ENCODE measurements around the gene SNX11. TPM values are rescaled to one million over a fixed set of nuclear protein-coding genes. Genes with fewer than 3 reads are reported as not detected.

SNX11 gene
- total RNA-seq, 1 donor from 2014 or later: 34.9 TPM

DNA sequence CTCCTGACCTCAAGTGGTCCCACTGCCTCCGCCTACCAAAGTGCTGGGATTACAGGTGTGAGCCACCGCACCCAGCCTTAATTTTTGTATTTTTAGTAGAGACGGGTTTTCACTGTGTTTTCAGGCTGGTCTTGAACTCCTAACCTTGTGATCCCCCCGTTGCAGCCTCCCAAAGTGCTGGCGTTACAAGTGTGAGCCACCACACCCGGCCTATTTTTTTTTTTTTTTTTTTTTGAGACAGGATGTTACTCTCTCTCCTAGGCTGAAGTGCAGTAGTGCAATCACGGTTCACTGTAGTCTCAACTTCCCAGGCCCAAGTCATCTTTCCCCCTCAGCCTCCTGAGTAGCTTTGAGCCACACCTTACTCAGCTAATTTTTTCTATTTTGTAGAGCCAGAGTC lies 3.1 kb upstream of the SNX11 start:
- H3K4me1 Mint-ChIP-seq: peaks cover 45% of the 10 kb centered on the region

DNA sequence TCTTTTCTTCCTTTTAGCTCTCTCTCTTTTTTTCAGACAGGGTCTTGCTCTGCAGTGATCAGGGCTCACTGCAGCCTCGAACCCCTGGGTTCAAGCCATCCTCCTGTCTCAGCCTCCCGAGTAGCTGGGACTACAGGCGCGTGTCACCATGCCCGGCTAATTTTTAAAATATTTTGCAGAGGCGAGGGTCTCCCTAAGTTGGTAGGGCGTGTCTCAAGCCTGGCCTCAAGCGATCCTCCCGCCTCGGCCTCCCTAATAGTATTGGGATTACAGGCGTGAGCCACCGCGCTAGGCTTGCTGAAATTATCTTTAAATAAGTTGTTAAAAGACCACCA lies 797 bp upstream of the SNX11 start:
- intact Hi-C loops (cut with micrococcal nuclease): loop anchor here (10.0 kb wide), 3 partner anchors 162 to 788 kb away; partner anchors contain the start of genes ATP5MC1, HOXB3, HOXB5 and PNPO
- no peak for DNase-seq
- Mint-ChIP-seq H3K9me3 (no peaks in the 10 kb centered on the region), H3K27ac (peak overlapping the region; percentile 95), H3K4me1 (peaks cover 48% of the 10 kb centered on the region), H3K4me3 (peak overlapping the region; percentile 98), H3K36me3 (ENCODE audit: low read depth) (peaks cover 8% of the 10 kb centered on the region), H3K27me3 (no peaks in the 10 kb centered on the region)

More for the DNA sequence above, 3.1 kb upstream of the SNX11 start:
- H3K9me3 Mint-ChIP-seq: no peaks in the 10 kb centered on the region
- intact Hi-C loops (cut with micrococcal nuclease): loop anchor here (10.0 kb wide), 3 partner anchors 160 to 790 kb away; partner anchors contain the start of genes ATP5MC1, HOXB3, HOXB5 and PNPO
- no peaks in the 10 kb centered on the region for H3K27me3 Mint-ChIP-seq
- no peak for DNase-seq
- H3K36me3 Mint-ChIP-seq (ENCODE audit: low read depth): peaks cover 10% of the 10 kb centered on the region
- H3K27ac Mint-ChIP-seq: no peak overlapping the region
- peak overlapping the region; percentile 19 for H3K4me3 Mint-ChIP-seq

GRCh38 chr17:48110761-48111160 lies 3.2 kb downstream of the SNX11 start:
- intact Hi-C loops (cut with micrococcal nuclease): no loop called here
- H3K4me3 Mint-ChIP-seq: no peak overlapping the region
- no peaks in the 10 kb centered on the region for H3K9me3 Mint-ChIP-seq
- H3K4me1 Mint-ChIP-seq: peaks cover 48% of the 10 kb centered on the region
- DNase-seq: no peak
- H3K27ac Mint-ChIP-seq: peak overlapping the region; percentile 14
- H3K36me3 Mint-ChIP-seq (ENCODE audit: low read depth): peaks cover 23% of the 10 kb centered on the region
- H3K27me3 Mint-ChIP-seq: no peaks in the 10 kb centered on the region

- intact Hi-C loops (cut with micrococcal nuclease): no loop called here
- Mint-ChIP-seq H3K4me3 (peak overlapping the region; percentile 35), H3K36me3 (ENCODE audit: low read depth) (peaks cover 24% of the 10 kb centered on the region), H3K27ac (peak overlapping the region; percentile 82), H3K4me1 (peaks cover 45% of the 10 kb centered on the region), H3K27me3 (no peaks in the 10 kb centered on the region), H3K9me3 (no peaks in the 10 kb centered on the region)
- no peak for DNase-seq
Observed at GRCh38 chr17:48111937-48112241, 4.3 kb downstream of the SNX11 start.

GRCh38 chr17:48113201-48113676 lies 5.7 kb downstream of the SNX11 start:
- intact Hi-C loops (cut with micrococcal nuclease): no loop called here

DNA sequence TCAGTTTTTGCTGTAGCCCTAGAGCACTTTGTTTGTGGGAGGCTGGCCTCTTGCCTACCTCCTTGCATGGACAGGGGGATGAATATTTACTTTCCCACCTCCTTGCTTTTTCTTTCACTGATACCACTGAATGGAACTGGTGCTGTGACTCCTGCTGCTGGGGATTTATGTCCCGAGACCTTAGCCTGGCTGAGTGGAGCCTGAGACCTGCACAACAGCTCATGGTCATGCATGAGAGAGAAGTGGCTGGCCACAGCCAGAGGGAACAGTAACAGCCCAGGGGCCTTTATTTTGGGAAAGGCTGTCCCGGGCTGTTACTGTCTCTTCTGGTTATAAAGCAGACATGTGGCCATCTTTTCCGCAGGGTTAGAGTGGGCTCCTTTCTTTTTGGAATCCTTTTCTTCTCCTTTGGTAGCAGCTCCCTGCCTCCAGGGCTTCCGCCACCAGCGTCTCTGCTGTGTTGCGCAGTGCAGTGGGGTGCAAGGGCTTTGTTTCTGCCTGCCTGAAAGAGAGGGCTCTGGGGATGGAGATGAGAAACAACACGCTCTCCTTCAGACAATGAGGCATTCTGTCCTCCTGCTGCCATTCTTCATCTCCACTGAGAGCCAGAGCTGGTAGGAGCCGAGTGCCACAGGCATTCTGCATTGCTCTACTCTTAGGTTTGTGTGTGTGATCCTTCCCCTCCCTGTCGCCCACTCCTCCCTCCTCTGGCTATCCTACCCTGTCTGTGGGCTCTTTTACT lies 14.5 kb downstream of the SNX11 start:
- no peaks in the 10 kb centered on the region for H3K27me3 Mint-ChIP-seq
- H3K9me3 Mint-ChIP-seq: no peaks in the 10 kb centered on the region
- H3K4me3 Mint-ChIP-seq: no peak overlapping the region
- H3K27ac Mint-ChIP-seq: no peak overlapping the region
- H3K4me1 Mint-ChIP-seq: peaks cover 6% of the 10 kb centered on the region
- H3K36me3 Mint-ChIP-seq (ENCODE audit: low read depth): peaks cover 53% of the 10 kb centered on the region
- no peak for DNase-seq
- intact Hi-C loops (cut with micrococcal nuclease): no loop called here

More at GRCh38 chr17:48113201-48113676, 5.7 kb downstream of the SNX11 start:
- Mint-ChIP-seq H3K27ac (peak overlapping the region; percentile 87), H3K4me3 (peak overlapping the region; percentile 68), H3K4me1 (peaks cover 37% of the 10 kb centered on the region), H3K27me3 (no peaks in the 10 kb centered on the region), H3K9me3 (no peaks in the 10 kb centered on the region), H3K36me3 (ENCODE audit: low read depth) (peaks cover 27% of the 10 kb centered on the region)
- DNase-seq: peak; percentile 89

- H3K36me3 Mint-ChIP-seq (ENCODE audit: low read depth): peaks cover 51% of the 10 kb centered on the region
- peaks cover 6% of the 10 kb centered on the region for H3K4me1 Mint-ChIP-seq
Observed at GRCh38 chr17:48122665-48123045, 15.1 kb downstream of the SNX11 start.

DNA sequence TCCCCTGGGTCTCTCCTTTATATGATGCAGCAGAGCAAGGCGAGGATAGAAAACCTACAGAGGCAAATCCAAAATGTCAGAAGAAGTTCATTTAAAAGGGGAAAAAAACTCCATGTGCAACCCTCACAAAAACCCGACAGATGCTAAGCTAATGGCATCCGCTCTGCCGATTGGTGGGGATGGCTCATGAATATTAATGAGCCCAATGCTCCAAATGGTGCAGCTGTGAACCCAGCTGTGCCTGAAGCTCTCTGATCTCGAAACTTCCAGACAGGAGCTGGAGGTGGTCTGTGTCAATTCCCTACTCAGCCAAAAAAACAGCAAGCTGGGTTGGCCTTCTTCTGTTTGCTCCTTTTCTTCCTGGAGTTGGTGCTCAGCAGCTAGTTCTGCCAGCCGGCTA lies 15.5 kb downstream of the SNX11 start:
- Mint-ChIP-seq H3K9me3 (no peaks in the 10 kb centered on the region), H3K27me3 (no peaks in the 10 kb centered on the region), H3K36me3 (ENCODE audit: low read depth) (peaks cover 47% of the 10 kb centered on the region), H3K27ac (no peak overlapping the region), H3K4me3 (no peak overlapping the region), H3K4me1 (peaks cover 6% of the 10 kb centered on the region)
- intact Hi-C loops (cut with micrococcal nuclease): no loop called here
- DNase-seq: no peak

More at GRCh38 chr17:48122665-48123045, 15.1 kb downstream of the SNX11 start:
- Mint-ChIP-seq H3K4me3 (no peak overlapping the region), H3K9me3 (no peaks in the 10 kb centered on the region), H3K27ac (no peak overlapping the region), H3K27me3 (no peaks in the 10 kb centered on the region)
- DNase-seq: no peak
- intact Hi-C loops (cut with micrococcal nuclease): no loop called here

DNA sequence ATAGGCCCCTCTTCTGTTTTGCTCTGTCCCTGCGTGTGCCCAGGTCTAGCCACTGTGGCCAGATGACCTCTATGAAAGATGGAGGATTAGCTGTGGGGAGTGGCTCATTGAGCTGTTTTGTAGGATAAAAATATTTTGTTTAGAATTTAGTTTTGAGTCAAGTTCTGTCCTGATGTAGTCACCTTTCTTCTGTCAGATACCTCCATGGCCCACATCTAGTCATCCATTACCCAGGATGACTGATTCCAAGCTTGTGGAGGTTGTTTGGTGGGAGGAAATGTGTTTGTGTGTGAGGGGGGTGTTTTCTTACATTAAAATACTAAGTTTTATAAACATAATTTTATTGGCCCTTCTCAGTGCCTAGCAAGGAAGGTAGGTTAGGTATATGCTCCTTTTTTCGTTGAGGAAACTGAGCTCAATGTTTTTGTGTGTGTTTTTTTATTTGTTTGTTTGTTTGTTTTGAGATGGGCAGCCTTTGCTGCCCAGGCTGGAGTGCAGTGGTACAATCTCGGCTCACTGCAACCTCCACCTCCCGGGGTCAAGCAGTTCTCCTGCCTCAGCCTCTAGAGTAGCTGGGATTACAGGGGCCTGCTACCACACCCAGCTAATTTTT lies 16.3 kb downstream of the SNX11 start:
- Mint-ChIP-seq H3K27me3 (no peaks in the 10 kb centered on the region), H3K4me3 (no peak overlapping the region), H3K36me3 (ENCODE audit: low read depth) (peaks cover 43% of the 10 kb centered on the region), H3K9me3 (no peaks in the 10 kb centered on the region), H3K4me1 (peaks cover 6% of the 10 kb centered on the region), H3K27ac (peak overlapping the region; percentile 16)
- intact Hi-C loops (cut with micrococcal nuclease): no loop called here
- no peak for DNase-seq

DNA sequence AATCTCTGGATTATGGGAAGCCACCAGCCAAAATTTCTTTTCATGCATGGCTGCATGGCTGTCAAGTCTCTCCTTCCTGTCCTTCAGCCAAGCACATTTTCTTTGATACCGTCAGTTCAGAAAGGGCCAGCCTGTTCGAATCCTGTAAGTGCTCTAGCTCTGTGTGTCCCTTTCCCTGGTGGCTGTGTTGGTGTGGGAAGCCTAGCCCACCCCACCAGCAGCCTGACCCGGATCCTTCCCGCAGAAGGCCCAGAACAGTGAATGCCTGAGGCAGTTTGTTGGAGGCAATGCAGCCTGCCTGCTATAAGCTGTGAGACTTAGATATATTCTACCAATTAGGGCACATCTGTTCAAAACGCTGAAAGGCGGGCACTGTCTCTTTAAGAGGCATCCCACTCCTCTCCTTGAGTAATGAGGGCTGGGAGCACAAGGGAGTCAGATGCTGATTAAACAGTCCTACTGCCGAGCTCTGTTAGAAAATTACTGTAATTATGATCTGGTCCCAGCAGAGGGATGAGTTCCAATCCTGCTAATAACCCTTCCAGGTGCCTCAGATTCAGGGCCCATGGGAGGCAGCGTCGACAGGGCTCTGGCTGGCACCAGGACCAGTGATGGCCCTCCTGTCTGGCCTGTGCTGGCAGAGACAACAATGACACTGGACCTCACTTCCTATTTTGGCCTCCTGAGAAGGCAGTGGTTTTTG lies 18.4 kb downstream of the SNX11 start:
- peaks cover 6% of the 10 kb centered on the region for H3K4me1 Mint-ChIP-seq
- no peaks in the 10 kb centered on the region for H3K27me3 Mint-ChIP-seq
- intact Hi-C loops (cut with micrococcal nuclease): no loop called here
- peak overlapping the region; percentile 6 for H3K27ac Mint-ChIP-seq
- H3K9me3 Mint-ChIP-seq: no peaks in the 10 kb centered on the region
- DNase-seq: no peak
- peaks cover 30% of the 10 kb centered on the region for H3K36me3 Mint-ChIP-seq (ENCODE audit: low read depth)
- H3K4me3 Mint-ChIP-seq: no peak overlapping the region

DNA sequence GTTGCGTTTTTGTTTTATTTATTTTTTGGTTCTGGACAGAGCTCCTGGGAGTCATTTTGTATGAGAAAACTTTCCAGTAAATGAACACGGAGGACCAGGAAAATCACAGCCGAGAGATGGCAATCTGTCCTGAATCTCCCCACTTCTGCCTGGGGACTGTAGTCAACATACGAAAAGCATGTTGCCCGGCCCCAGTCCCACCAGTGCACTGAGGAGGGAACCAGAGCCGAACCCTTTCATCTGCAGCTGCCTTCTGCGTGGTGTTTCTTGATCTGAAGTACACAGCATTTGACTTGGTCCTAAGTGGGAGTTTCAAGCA lies 18.9 kb downstream of the SNX11 start:
- DNase-seq: no peak
- Mint-ChIP-seq H3K4me3 (no peak overlapping the region), H3K27me3 (no peaks in the 10 kb centered on the region), H3K9me3 (no peaks in the 10 kb centered on the region), H3K36me3 (ENCODE audit: low read depth) (peaks cover 30% of the 10 kb centered on the region), H3K27ac (peak overlapping the region; percentile 6), H3K4me1 (peaks cover 6% of the 10 kb centered on the region)
- intact Hi-C loops (cut with micrococcal nuclease): no loop called here

- no peak overlapping the region for H3K4me3 Mint-ChIP-seq
- intact Hi-C loops (cut with micrococcal nuclease): no loop called here
- no peaks in the 10 kb centered on the region for H3K9me3 Mint-ChIP-seq
- H3K36me3 Mint-ChIP-seq (ENCODE audit: low read depth): peaks cover 26% of the 10 kb centered on the region
- no peak overlapping the region for H3K27ac Mint-ChIP-seq
- no peaks in the 10 kb centered on the region for H3K27me3 Mint-ChIP-seq
- DNase-seq: no peak
- H3K4me1 Mint-ChIP-seq: peaks cover 6% of the 10 kb centered on the region
Observed at GRCh38 chr17:48127371-48128051, 19.9 kb downstream of the SNX11 start.

GRCh38 chr17:48128400-48128799 lies 20.8 kb downstream of the SNX11 start:
- no peak overlapping the region for H3K27ac Mint-ChIP-seq
- H3K4me3 Mint-ChIP-seq: no peak overlapping the region
- peaks cover 5% of the 10 kb centered on the region for H3K4me1 Mint-ChIP-seq
- intact Hi-C loops (cut with micrococcal nuclease): no loop called here
- no peaks in the 10 kb centered on the region for H3K9me3 Mint-ChIP-seq
- no peak for DNase-seq
- peaks cover 22% of the 10 kb centered on the region for H3K36me3 Mint-ChIP-seq (ENCODE audit: low read depth)
- no peaks in the 10 kb centered on the region for H3K27me3 Mint-ChIP-seq

DNA sequence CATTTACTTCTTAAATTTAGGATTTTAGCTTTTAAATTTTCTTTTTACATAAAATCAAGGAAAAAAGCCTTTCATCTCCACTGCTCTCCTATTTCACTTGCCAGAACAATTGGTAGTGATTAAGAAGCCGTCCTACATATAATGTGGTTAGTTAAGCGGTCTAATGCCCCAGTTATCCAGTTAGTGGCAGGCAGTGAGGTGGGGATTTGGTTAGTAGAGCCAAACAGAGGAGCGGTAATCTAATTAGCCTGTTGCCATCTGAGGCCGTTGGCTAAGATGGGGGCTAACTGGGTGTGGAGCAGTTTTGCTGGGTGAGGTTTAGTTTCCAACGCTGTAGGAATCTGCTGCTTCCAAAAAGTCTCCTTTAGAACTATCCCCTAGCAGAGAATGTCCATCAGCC lies 22.4 kb downstream of the SNX11 start:
- no peak overlapping the region for H3K27ac Mint-ChIP-seq

More for the DNA sequence above, 22.4 kb downstream of the SNX11 start:
- Mint-ChIP-seq H3K4me3 (no peak overlapping the region), H3K36me3 (ENCODE audit: low read depth) (peaks cover 18% of the 10 kb centered on the region), H3K4me1 (no peaks in the 10 kb centered on the region), H3K9me3 (no peaks in the 10 kb centered on the region), H3K27me3 (no peaks in the 10 kb centered on the region)
- DNase-seq: no peak
- intact Hi-C loops (cut with micrococcal nuclease): loop anchor here (2.0 kb wide), 2 partner anchors 49 to 105 kb away; no protein-coding TSS in a partner anchor
